WERI-Rb-1 (cell line): ENCODE data around the gene MAP4K1.
"Not testable (repeated sequence)": the region's sequence is repeated elsewhere in the genome, so short reads cannot be mapped to it uniquely, and the experiment has no call there.

ENCODE experiments used
- DNase-seq: peaks from one replicate; pipeline ENCODE4 v3.0.0-alpha.2; 2020
- H3K27ac ChIP-seq: fragments of 250-450 bp; sonication (Bioruptor Pico); 2 replicates; pipeline ENCODE4 v1.5.1; 2020; ENCODE audit warnings: mild to moderate bottlenecking, moderate library complexity
- H3K27me3 ChIP-seq: fragments of 250-450 bp; sonication (Bioruptor Pico); 2 replicates; pipeline ENCODE4 v1.5.1; 2021; ENCODE audit warnings: mild to moderate bottlenecking, low read depth, moderate library complexity; ENCODE audit not compliant: insufficient read depth, severe bottlenecking
- H3K36me3 ChIP-seq: fragments of 250-450 bp; sonication (Bioruptor Pico); 2 replicates; pipeline ENCODE4 v1.5.1; 2020; ENCODE audit warnings: mild to moderate bottlenecking, moderate library complexity
- H3K4me3 ChIP-seq: 2 replicates; pipeline ENCODE4 v1.5.1; 2011; ENCODE audit warnings: low read depth, mild to moderate bottlenecking, control low read depth, low read length
- H3K9me3 ChIP-seq: fragments of 250-450 bp; sonication (Bioruptor Pico); 2 replicates; pipeline ENCODE4 v1.5.1; 2021; ENCODE audit warnings: mild to moderate bottlenecking, moderate library complexity; ENCODE audit not compliant: severe bottlenecking
- TF ChIP-seq, protein P1 (sequence below): IDR thresholded peaks from 2 replicates; pipeline ENCODE4 v1.5.1; 2011; ENCODE audit warnings: low read depth, mild to moderate bottlenecking, control low read depth, inconsistent platforms, low read length

MAP4K1 gene

DNA sequence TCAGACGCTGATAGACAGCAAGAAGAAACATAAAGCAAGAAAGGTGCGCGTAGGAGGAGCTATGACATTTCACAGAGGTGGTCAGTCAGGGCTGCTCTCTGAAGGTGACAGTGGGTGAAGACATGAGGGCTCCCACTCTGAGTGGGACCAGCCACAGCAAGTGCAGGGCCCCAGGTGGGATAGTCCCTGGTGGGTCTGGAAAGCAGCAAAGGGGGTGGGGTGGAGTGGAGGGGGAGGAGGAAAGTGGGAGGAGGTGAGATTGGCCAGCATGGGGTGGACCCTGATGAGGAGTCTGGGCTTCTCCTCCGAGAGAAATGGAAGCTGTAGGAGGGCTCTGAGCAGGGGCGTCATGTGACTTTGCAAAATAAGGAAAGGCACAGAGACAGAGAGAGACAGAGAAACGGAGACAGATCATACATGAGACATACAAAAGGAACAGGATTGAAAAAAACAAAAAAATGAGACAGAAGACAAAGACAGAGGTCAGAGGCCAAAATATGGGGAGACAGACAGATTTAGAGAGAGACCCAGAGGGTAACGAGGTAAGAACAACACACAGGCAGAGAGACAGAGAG lies 2.7 kb downstream of the MAP4K1 start:
- no peaks in the 10 kb centered on the region for H3K9me3 ChIP-seq
- no peak overlapping the region for H3K4me3 ChIP-seq
- H3K27me3 ChIP-seq: no peaks in the 10 kb centered on the region
- no peaks in the 10 kb centered on the region; the same call in 1 of the 2 replicates for H3K36me3 ChIP-seq
- DNase-seq: no peak
- TF ChIP-seq, protein P1, sequence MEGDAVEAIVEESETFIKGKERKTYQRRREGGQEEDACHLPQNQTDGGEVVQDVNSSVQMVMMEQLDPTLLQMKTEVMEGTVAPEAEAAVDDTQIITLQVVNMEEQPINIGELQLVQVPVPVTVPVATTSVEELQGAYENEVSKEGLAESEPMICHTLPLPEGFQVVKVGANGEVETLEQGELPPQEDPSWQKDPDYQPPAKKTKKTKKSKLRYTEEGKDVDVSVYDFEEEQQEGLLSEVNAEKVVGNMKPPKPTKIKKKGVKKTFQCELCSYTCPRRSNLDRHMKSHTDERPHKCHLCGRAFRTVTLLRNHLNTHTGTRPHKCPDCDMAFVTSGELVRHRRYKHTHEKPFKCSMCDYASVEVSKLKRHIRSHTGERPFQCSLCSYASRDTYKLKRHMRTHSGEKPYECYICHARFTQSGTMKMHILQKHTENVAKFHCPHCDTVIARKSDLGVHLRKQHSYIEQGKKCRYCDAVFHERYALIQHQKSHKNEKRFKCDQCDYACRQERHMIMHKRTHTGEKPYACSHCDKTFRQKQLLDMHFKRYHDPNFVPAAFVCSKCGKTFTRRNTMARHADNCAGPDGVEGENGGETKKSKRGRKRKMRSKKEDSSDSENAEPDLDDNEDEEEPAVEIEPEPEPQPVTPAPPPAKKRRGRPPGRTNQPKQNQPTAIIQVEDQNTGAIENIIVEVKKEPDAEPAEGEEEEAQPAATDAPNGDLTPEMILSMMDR: no peak
- H3K27ac ChIP-seq: no peak overlapping the region

DNA sequence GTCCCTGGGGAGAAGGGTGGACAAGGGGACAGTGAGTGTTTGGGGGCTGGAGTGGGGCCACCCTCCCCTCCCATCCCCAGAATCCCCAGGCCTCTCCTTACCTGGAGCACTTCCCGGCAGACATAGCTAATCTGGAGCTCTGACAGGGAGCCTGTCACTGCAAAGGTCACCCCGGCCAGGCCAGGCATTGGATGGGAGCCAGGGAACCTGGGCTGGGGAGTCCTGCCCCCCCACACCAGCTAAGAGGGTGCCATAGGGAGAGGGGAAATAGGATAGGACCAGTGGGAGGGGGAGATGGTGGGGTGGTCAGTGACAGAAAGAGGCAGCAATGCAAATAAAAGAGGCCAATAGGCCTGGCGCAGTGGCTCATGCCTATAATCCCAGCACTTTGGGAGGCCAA lies 3.5 kb downstream of the MAP4K1 start:
- TF ChIP-seq, protein P1: no peak
- DNase-seq: no peak
- no peaks in the 10 kb centered on the region for H3K27me3 ChIP-seq
- no peak overlapping the region for H3K4me3 ChIP-seq
- no peaks in the 10 kb centered on the region for H3K9me3 ChIP-seq
- no peaks in the 10 kb centered on the region for H3K36me3 ChIP-seq
- no peak overlapping the region for H3K27ac ChIP-seq

DNA sequence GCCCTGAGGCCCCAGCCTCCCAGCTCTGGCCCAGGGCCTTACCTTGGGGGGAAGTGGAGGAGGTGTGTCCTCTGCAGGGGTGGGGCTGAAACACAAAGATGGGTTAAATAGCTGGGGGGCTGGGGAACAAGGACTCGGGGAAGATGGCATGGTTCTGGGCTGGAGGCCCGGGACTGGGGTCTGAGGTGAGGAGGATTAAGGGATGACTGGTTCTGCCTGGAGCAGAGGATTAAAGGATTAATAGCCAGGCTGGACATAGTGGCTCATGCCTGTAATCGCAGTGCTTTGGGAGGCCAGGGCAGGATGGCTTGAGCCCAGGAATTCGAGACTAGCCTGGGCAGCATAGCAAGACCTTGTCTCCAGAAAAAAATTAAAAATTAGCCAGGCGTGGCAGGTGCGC lies 11.6 kb downstream of the MAP4K1 start:
- H3K27ac ChIP-seq: peak overlapping the region; percentile 51
- no peaks in the 10 kb centered on the region for H3K36me3 ChIP-seq
- H3K27me3 ChIP-seq: no peaks in the 10 kb centered on the region
- TF ChIP-seq, protein P1: no peak
- H3K9me3 ChIP-seq: no peaks in the 10 kb centered on the region
- peak; percentile 81 for DNase-seq
- no peak overlapping the region for H3K4me3 ChIP-seq

DNA sequence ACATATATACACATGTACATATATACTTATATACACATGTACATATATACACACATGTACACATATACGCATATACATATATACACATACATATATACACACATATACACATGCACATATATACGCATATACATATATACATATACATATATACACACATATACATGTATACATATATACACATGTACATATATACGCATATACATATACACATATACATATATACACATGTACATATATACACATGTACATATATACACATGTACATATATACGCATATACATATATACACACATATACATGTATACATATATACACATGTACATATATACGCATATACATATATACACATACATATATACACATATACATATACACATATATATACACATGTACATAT lies 14.9 kb downstream of the MAP4K1 start:
- H3K27ac ChIP-seq, H3K4me3 ChIP-seq, DNase-seq, H3K9me3 ChIP-seq, H3K27me3 ChIP-seq, H3K36me3 ChIP-seq: not testable (repeated sequence)

DNA sequence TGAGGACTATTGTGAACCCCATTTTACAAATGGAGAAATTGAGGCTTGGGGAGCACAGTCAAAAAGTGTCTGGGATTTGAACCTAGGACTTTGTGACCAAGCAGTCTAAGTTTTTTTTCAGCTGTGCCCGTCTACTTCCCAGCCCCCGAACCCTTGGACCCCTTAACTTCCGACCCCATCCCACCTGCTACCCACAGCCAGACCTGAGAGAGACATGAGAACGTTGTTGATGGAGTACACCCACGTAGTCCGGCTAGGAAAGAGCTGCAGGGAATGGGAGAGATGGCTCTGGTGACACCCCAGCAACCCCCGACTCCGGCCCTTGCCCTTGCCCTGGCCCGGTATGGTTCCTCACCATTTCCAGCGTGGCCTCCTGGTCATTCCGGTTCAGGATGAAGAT lies 18.0 kb downstream of the MAP4K1 start:
- TF ChIP-seq, protein P1: no peak
- DNase-seq: no peak
- H3K27me3 ChIP-seq: no peaks in the 10 kb centered on the region
- H3K4me3 ChIP-seq: no peak overlapping the region
- H3K27ac ChIP-seq: no peak overlapping the region
- H3K36me3 ChIP-seq: no peaks in the 10 kb centered on the region
- no peaks in the 10 kb centered on the region for H3K9me3 ChIP-seq

DNA sequence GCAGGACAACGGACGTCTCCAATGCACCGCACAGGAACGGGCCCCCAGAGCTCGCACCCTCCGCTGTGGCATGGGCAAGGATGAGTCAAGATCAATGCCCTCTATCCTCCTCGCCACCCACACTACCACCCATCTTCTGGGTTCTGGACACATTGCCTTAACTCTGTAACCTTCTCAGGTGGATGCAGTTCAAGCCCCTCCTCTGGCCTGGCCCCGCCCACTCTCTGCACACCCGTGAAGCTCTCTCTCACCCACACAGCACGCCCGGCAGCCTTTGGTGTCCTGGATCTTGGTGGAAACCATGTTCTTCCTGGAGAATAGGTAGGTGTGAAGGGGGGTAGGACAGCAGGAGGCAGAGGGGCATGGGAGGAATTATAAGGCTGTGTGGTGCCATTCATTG lies 20.7 kb downstream of the MAP4K1 start:
- H3K27ac ChIP-seq: no peak overlapping the region
- H3K9me3 ChIP-seq: no peaks in the 10 kb centered on the region
- H3K27me3 ChIP-seq: no peaks in the 10 kb centered on the region
- DNase-seq: no peak
- no peaks in the 10 kb centered on the region for H3K36me3 ChIP-seq
- TF ChIP-seq, protein P1: no peak
- H3K4me3 ChIP-seq: no peak overlapping the region
